H1 (cell line): Measurements from ENCODE around the gene RAD51B. TPM values are rescaled to one million over a fixed set of nuclear protein-coding genes. Genes with fewer than 3 reads are reported as not detected.

Experiments
- CHD1 ChIP-seq: IDR thresholded peaks from 2 replicates; pipeline ENCODE4 v1.6.1; 2012; ENCODE audit warnings: low read depth, low read length, improper control_type of control experiment
- CHD2 ChIP-seq: IDR thresholded peaks from 2 replicates; pipeline ENCODE4 v1.6.1; 2012; ENCODE audit warnings: low read length, improper control_type of control experiment
- CTBP2 ChIP-seq: IDR thresholded peaks from 2 replicates; pipeline ENCODE4 v1.7.0; 2011; ENCODE audit warnings: borderline replicate concordance, mild to moderate bottlenecking, moderate library complexity, mixed read lengths, low read length; ENCODE audit not compliant: insufficient read depth, insufficient read length
- EGR1 ChIP-seq: IDR thresholded peaks from 2 replicates; pipeline ENCODE4 v1.6.1; 2011; ENCODE audit warnings: low read depth, low read length, borderline replicate concordance
- JUN ChIP-seq: IDR thresholded peaks from 2 replicates; pipeline ENCODE4 v1.6.1; 2011; ENCODE audit warnings: low read depth, mild to moderate bottlenecking, improper control_type of control experiment, low read length
- KDM1A ChIP-seq: fragments of 200-600, 300-600 bp; sonication (generic); IDR thresholded peaks from 2 replicates; pipeline ENCODE4 v1.7.1; 2016; ENCODE audit warnings: mild to moderate bottlenecking, low read length, borderline replicate concordance
- KDM5A ChIP-seq: fragments of 200-600 bp; IDR thresholded peaks from 2 replicates; pipeline ENCODE4 v1.7.1; 2012; ENCODE audit warnings: mild to moderate bottlenecking, low read length, inconsistent platforms, mixed read lengths
- POLR2AphosphoS5 ChIP-seq: IDR thresholded peaks from 2 replicates; pipeline ENCODE4 v1.6.1; 2011; ENCODE audit warnings: low read depth, low read length
- RAD21 ChIP-seq, 2 experiments: IDR thresholded peaks in 1 of 2; conservative IDR thresholded peaks in 1 of 2; 2 replicates each; pipeline ENCODE4 v1.6.1; 2011; ENCODE audit warnings: low read depth in 2 of 2, low read length in 2 of 2, improper control_type of control experiment in 1 of 2, inconsistent platforms in 1 of 2, mild to moderate bottlenecking in 1 of 2, moderate library complexity in 1 of 2
- SRF ChIP-seq: IDR thresholded peaks from 2 replicates; pipeline ENCODE4 v1.6.1; 2011; ENCODE audit warnings: mild to moderate bottlenecking, low read depth, low read length, moderate library complexity
- polyA plus RNA-seq, 7 experiments: library from polyadenylated mRNA; depleted of rRNA in 3 of 7; stranded (reverse) in 5 of 7; unstranded in 2 of 7; fragments of >200 nt in 5 of 7; fragments of 200-250 nt in 2 of 7; gene quantifications; 1 replicate in 5 of 7; 2 replicates in 1 of 7; 4 replicates in 1 of 7; pipeline versions ENCODE4 v1.2.1 to v1.2.3, GENCODE V29; 2011 to 2013; ENCODE audit warnings: missing spikeins in 2 of 7, mixed read lengths in 2 of 7
- total RNA-seq: library from RNA; stranded (reverse); fragmentation: NEBNext Ultra II Directional; extraction: Animal tissue kit (Norgen Biotek cat#: 25700); gene quantifications from 2 replicates; pipeline ENCODE4 v1.2.1, GENCODE V29; 2021
- TF ChIP-seq, protein P1 (sequence below): IDR thresholded peaks from 2 replicates; pipeline ENCODE4 v1.6.1; 2011; ENCODE audit warnings: low read depth, mild to moderate bottlenecking, low read length; ENCODE audit not compliant: insufficient read depth
- TF ChIP-seq, protein P2 (sequence below), 3 experiments: IDR thresholded peaks; 1 replicate in 2 of 3; 2 replicates in 1 of 3; pipeline versions ENCODE4 v1.5.1 to v1.6.1; 2011; ENCODE audit warnings: low read length in 3 of 3, mild to moderate bottlenecking in 3 of 3, inconsistent platforms in 2 of 3, low read depth in 1 of 3, moderate library complexity in 1 of 3; ENCODE audit not compliant: insufficient read depth in 1 of 3; ENCODE audit errors: control extremely low read depth in 1 of 3

The RAD51B gene
- total and polyA plus RNA-seq, 2 of the 8 experiments (the other 6 are each of a cell fraction or from before 2014, with no cell fraction given), result 3.9 to 14.9 TPM

DNA sequence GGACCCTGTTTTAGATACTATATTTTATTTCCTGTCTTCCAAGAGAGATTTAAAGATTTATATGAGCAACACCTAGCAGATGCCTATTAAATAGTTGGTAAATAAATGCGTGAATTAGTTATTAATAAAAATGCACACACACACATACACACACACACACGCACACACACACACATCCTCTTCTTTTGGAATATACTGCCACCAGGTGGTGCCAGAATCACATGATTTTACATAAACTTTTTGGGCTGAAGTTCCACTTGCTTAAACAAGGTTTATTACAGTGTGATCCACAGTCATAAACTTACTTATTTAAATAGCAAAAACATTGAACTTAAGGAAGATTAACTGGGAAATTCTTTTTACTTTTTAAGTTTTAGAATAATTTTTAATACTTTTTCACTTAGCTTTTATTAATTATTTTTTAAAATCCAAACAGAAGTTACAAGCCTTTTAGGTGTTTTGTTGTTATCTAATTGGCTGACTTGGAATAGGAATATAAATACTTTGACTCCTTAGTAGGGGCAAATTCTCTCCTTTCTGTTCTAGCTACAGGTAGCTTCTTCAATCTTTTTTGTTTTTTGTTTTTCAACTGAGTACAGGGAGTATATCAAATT is 17.5 kb downstream of the RAD51B start (continued):
- TF ChIP-seq EGR1 (no peak), CHD2 (no peak), POLR2AphosphoS5 (no peak), SRF (no peak), CTBP2 (no peak), CHD1 (no peak), JUN (no peak), KDM1A (no peak), RAD21 (IDR thresholded peaks at IDR 0.05 in 1 of 2, conservative IDR thresholded peaks at IDR 0.05 in 1 of 2; ENCODE audit: low read depth in 2 of 2, low read length in 2 of 2) (peak; percentile 76 to 77), KDM5A (no peak)
- TF ChIP-seq, protein P1, sequence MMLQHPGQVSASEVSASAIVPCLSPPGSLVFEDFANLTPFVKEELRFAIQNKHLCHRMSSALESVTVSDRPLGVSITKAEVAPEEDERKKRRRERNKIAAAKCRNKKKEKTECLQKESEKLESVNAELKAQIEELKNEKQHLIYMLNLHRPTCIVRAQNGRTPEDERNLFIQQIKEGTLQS, result no peak
- TF ChIP-seq, protein P2, sequence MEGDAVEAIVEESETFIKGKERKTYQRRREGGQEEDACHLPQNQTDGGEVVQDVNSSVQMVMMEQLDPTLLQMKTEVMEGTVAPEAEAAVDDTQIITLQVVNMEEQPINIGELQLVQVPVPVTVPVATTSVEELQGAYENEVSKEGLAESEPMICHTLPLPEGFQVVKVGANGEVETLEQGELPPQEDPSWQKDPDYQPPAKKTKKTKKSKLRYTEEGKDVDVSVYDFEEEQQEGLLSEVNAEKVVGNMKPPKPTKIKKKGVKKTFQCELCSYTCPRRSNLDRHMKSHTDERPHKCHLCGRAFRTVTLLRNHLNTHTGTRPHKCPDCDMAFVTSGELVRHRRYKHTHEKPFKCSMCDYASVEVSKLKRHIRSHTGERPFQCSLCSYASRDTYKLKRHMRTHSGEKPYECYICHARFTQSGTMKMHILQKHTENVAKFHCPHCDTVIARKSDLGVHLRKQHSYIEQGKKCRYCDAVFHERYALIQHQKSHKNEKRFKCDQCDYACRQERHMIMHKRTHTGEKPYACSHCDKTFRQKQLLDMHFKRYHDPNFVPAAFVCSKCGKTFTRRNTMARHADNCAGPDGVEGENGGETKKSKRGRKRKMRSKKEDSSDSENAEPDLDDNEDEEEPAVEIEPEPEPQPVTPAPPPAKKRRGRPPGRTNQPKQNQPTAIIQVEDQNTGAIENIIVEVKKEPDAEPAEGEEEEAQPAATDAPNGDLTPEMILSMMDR (IDR thresholded peaks at IDR 0.05; ENCODE audit: control extremely low read depth in 1 of 3, insufficient read depth in 1 of 3, low read depth in 1 of 3, low read length in 3 of 3), result peak in 2 of 3 experiments; percentile 39 to 44; a peak in 2 of 4 replicates
